ENCODE results near the gene PDE9A. TPM values are rescaled to one million over a fixed set of nuclear protein-coding genes. Genes with fewer than 3 reads are reported as not detected.

PDE9A gene
- total RNA-seq, 4 donors from 2014 or later: 0.59 to 15.0 (median 6.9) TPM

DNA sequence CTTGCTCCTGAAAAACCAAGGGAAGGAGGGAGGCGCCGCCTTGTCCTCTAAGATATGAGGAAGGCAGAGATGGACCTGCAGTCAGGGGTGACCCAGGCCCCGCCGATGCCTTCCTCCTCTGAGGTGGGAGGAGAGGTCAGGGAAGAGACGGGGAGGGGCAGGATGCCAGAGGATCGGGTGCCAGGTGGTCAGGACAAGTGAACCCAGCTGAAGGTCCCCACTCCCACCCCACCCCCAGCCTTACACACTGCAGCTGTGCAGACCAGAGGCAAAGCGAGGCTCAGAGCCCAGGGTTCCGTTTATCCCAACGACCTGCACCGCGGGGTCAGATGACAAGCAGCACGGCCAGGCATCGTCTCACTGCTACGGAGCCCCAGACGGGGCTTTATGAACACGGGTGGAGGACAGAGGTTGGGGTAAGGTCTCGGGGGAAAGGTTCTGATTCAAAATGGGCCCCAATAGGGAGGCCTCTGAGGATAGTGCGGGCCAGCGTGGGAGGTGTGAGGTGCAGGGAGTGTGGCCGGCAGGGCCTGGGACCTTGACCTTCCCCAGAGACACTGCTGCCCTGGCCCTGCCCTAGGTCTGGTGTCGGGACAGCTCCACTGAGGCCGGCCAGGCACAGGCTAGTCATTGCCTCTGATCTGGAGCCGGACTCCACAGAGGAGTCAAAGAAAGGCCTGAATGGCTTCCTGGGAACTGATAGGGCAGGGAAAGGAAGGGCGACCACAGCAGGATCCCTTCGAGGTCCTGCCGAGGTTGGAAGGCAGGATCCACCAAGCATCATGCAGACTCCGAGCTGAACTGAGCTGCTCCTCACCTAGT is 113.5 kb downstream of the PDE9A start:
- Histone ChIP-seq H3K4me1 (no peaks in the 10 kb centered on the region), H3K9me3 (no peaks in the 10 kb centered on the region), H3K27me3 (no peaks in the 10 kb centered on the region), H3K4me3 (no peak overlapping the region), H3K27ac (no peak overlapping the region), H3K36me3 (no peaks in the 10 kb centered on the region)
- intact Hi-C loops (cut with DNase I; ENCODE audit: low total_unique reads): no loop called here
- TF ChIP-seq POLR2A (IDR thresholded peaks at IDR 0.05) (no peak), CTCF (IDR thresholded peaks at IDR 0.05) (no peak)
- DNase-seq: no peak

DNA sequence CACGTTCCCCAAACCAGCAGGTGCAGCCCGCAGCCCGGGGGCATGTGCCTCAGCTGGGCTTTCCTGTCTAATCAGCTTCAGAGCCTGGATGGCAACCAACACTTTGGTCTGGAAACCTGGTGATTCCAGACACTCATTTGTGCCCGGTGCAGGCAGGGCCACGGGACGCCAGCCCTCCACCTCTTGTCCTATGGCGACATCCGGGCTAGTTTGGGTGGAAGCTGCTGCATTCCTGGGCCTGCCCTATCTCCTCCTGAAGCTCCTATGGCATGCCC is 114.1 kb downstream of the PDE9A start:
- no peaks in the 10 kb centered on the region for H3K9me3 ChIP-seq
- TF ChIP-seq CTCF (IDR thresholded peaks at IDR 0.05) (no peak), POLR2A (IDR thresholded peaks at IDR 0.05) (no peak)
- H3K36me3 ChIP-seq: no peaks in the 10 kb centered on the region
- no peak for DNase-seq
- intact Hi-C loops (cut with DNase I; ENCODE audit: low total_unique reads): no loop called here
- H3K4me3 ChIP-seq: no peak overlapping the region
- H3K27me3 ChIP-seq: no peaks in the 10 kb centered on the region
- no peak overlapping the region for H3K27ac ChIP-seq
- no peaks in the 10 kb centered on the region for H3K4me1 ChIP-seq

DNA sequence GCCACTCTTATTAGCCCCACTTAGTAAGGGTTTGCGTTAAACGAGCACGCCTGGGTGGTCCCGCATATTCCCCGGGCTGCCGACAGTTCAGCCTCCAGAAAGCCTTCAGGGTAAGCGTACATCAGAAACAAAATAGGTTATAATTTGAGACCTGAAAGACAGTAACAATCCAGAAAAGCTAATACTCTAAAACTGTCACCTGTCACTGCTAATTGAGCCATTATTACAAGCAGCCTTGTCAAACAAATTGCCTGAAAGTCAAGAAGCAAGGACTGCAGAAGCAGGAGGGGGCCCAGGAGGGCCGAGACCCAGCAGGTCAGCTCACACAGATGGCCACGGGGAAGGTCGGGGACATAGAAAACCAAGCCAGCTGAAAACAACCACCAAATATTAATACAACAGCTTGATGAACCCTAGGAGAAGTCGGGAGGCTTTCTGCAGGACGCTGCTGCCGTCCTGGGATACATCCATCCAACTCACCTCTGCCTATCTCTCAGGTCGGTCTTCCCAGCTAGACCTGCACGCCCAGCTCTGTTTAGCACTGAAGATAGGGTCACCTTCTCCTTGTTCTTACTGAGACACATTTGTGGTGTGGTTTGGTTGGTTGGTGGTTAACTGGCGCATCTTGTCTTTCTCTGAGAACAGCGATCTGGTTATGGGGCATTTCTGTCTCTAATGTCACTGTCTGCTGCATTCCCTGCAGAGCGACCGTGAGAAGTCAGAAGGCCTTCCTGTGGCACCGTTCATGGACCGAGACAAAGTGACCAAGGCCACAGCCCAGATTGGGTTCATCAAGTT is 115.1 kb downstream of the PDE9A start:
- intact Hi-C loops (cut with DNase I; ENCODE audit: low total_unique reads): no loop called here
- H3K36me3 ChIP-seq: no peaks in the 10 kb centered on the region

DNA sequence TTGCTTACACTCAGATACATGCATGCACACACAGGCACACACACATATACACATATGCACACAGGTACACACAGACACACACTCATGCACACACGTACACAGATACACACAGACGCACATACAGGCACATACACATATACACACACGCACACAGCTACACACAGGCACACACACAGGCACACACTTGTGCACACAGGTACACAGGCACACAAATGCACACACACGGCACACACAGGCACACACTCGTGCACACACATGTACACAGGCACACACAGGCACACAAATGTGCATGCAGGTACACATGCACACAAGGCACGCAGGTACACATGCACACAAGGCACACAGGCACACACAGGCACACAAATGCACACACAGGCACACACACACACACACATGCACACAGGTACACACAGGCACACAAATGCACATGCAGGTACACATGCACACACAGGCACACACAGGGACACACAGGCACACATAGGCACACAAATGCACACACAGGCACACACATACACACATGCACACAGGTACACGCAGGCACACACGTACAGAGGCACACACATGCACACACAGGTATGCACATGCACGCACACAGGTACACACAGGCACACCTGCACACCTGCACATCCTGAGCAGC is 115.9 kb downstream of the PDE9A start:
- H3K27ac ChIP-seq: no peak overlapping the region
- H3K9me3 ChIP-seq: no peaks in the 10 kb centered on the region
- no peak overlapping the region for H3K4me3 ChIP-seq
- intact Hi-C loops (cut with DNase I; ENCODE audit: low total_unique reads): no loop called here
- TF ChIP-seq POLR2A (IDR thresholded peaks at IDR 0.05) (no peak), CTCF (IDR thresholded peaks at IDR 0.05) (no peak)
- no peaks in the 10 kb centered on the region for H3K27me3 ChIP-seq
- no peaks in the 10 kb centered on the region for H3K4me1 ChIP-seq
- no peaks in the 10 kb centered on the region for H3K36me3 ChIP-seq
- DNase-seq: no peak

More for the DNA sequence above, 115.1 kb downstream of the PDE9A start:
- Histone ChIP-seq H3K27ac (no peak overlapping the region), H3K27me3 (no peaks in the 10 kb centered on the region), H3K4me3 (no peak overlapping the region), H3K9me3 (no peaks in the 10 kb centered on the region), H3K4me1 (no peaks in the 10 kb centered on the region)
- no peak for TF ChIP-seq CTCF (IDR thresholded peaks at IDR 0.05)
- TF ChIP-seq POLR2A (IDR thresholded peaks at IDR 0.05): no peak
- DNase-seq: no peak
